PFSK-1 (cell line): Measurements from ENCODE around the gene DCAF15.

Experiments
- FOXP2 ChIP-seq: optimal IDR thresholded peaks from 2 replicates; pipeline ENCODE3; 2011; ENCODE audit warnings: borderline replicate concordance, control low read depth, inconsistent platforms; ENCODE audit not compliant: insufficient read depth; ENCODE audit errors: extremely low read length, extremely low read depth
- POLR2AphosphoS5 ChIP-seq: IDR thresholded peaks from 2 replicates; pipeline ENCODE4 v1.6.1; 2012; ENCODE audit warnings: low read depth, mild to moderate bottlenecking, control low read depth, low read length, moderate library complexity
- SIN3A ChIP-seq: IDR thresholded peaks from 2 replicates; pipeline ENCODE4 v1.6.1; 2012; ENCODE audit warnings: mild to moderate bottlenecking, low read length, moderate library complexity, borderline replicate concordance; ENCODE audit not compliant: insufficient read depth
- TAF1 ChIP-seq: IDR thresholded peaks from 2 replicates; pipeline ENCODE4 v1.6.1; 2012; ENCODE audit warnings: low read length, control low read depth, borderline replicate concordance; ENCODE audit not compliant: insufficient read depth
- TF ChIP-seq, protein P1 (sequence below), 2 experiments: IDR thresholded peaks; 2 replicates each; pipeline versions ENCODE4 v1.6.1 to v1.8.0; 2011 to 2012; ENCODE audit warnings: low read depth in 2 of 2, low read length in 2 of 2, control low read depth in 1 of 2, inconsistent platforms in 1 of 2, mild to moderate bottlenecking in 1 of 2, moderate library complexity in 1 of 2; ENCODE audit not compliant: insufficient read depth in 1 of 2

DCAF15 gene

DNA sequence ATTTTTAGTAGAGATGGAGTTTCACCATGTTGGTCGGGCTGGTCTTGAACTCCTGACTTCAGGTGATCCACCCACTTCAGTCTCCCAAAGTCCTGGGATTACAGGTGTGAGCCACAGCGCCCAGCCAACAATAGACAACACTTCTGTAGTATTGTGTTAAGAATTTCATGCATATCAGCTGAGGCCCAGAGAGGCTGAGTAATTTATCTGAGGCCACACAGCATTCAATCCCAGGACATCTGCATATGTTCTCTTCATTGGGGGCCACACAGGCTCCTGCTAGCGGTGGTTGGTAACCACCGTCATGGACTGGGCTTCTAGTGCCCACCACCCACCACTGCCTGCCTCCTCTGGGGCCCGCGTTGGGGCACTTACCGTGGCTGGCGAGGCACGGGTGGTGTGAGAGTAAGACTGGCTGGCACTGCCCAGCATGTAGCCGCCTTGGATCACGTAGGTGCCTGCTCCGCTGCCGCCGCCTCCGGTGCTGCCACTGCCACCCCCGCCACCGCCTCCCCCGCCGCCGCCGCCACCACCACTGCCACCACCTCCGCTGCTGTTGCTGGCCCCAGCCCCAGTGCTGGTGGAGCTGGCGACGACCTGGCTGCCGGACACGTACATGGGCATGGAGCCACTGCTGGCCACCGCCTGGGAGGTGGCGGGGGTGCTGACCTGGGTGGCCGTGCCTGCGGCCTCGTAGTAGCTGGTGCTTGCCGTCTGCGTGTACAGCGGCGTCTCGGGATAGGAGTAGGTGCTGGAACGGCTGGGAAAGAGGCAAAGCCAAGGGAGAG is 20.3 kb downstream of the DCAF15 start:
- no peak for TF ChIP-seq SIN3A

DNA sequence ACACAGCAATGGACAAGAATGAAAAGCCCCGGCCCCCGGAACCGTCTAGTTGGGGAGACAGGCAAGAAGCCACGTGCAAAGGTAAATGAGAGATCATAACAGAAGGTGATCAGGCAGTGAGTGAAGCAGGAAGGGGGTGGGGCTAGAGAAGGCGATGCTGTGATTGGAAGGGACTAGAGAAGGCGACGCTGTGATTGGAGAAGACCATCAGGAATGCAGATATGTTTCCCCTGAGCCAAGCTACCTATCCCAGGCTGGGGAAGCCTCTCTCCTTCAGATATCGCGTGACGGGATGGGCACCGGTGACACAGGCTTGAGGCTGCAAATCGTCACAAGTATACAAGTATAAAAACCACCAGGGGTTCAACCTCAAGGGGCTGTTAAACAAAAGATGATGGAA is 21.8 kb downstream of the DCAF15 start:
- TF ChIP-seq POLR2AphosphoS5 (no peak), SIN3A (no peak), TAF1 (no peak), FOXP2 (no peak)
- TF ChIP-seq, protein P1, sequence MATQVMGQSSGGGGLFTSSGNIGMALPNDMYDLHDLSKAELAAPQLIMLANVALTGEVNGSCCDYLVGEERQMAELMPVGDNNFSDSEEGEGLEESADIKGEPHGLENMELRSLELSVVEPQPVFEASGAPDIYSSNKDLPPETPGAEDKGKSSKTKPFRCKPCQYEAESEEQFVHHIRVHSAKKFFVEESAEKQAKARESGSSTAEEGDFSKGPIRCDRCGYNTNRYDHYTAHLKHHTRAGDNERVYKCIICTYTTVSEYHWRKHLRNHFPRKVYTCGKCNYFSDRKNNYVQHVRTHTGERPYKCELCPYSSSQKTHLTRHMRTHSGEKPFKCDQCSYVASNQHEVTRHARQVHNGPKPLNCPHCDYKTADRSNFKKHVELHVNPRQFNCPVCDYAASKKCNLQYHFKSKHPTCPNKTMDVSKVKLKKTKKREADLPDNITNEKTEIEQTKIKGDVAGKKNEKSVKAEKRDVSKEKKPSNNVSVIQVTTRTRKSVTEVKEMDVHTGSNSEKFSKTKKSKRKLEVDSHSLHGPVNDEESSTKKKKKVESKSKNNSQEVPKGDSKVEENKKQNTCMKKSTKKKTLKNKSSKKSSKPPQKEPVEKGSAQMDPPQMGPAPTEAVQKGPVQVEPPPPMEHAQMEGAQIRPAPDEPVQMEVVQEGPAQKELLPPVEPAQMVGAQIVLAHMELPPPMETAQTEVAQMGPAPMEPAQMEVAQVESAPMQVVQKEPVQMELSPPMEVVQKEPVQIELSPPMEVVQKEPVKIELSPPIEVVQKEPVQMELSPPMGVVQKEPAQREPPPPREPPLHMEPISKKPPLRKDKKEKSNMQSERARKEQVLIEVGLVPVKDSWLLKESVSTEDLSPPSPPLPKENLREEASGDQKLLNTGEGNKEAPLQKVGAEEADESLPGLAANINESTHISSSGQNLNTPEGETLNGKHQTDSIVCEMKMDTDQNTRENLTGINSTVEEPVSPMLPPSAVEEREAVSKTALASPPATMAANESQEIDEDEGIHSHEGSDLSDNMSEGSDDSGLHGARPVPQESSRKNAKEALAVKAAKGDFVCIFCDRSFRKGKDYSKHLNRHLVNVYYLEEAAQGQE (IDR thresholded peaks at IDR 0.05; ENCODE audit: insufficient read depth in 1 of 2, low read depth in 2 of 2, low read length in 2 of 2): no peak

DNA sequence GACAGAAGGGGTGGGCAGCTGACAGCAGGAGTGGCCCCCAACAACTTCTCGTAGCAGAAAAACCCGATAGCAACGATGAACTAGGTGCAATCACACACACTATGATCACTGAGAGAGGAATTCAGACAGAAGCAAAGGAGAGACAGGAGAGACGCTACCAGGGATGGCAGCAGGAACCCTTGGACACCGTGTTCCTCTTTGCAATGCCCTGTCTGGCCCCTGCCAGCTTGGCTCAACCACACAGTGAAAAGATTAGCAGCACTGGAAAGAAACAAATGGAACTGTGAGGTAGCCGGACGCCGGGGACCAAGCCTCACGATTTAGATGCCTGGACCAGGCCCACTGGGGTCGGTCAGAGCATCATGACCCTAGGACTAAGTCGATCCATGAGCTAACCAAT is 23.6 kb downstream of the DCAF15 start:
- no peak for TF ChIP-seq POLR2AphosphoS5
- TF ChIP-seq FOXP2: no peak
- TF ChIP-seq, protein P1 (IDR thresholded peaks at IDR 0.05; ENCODE audit: insufficient read depth in 1 of 2, low read depth in 2 of 2, low read length in 2 of 2): no peak
- TF ChIP-seq TAF1: no peak
- no peak for TF ChIP-seq SIN3A

DNA sequence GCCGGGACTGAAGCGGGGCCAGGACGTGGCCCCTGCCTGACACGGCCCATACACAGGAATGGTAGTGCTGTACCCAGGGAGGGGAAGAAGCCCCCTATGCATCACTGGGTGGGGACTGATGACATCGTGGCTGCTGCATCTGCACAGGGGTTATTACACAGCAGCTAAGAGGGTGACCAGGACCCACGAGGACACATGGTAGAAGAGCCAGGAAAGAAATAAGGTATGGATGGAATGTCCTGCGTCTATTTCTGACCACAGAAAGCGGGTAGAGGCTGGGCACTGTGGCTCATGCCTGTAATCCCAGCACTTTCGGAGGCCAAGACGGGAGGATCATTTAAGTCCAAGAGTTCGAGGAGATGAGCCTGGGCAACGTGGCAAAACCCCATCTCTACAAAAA is 24.1 kb downstream of the DCAF15 start:
- TF ChIP-seq FOXP2: no peak
- no peak for TF ChIP-seq TAF1
- TF ChIP-seq POLR2AphosphoS5: no peak
- TF ChIP-seq, protein P1 (IDR thresholded peaks at IDR 0.05; ENCODE audit: insufficient read depth in 1 of 2, low read depth in 2 of 2, low read length in 2 of 2): no peak
- no peak for TF ChIP-seq SIN3A

DNA sequence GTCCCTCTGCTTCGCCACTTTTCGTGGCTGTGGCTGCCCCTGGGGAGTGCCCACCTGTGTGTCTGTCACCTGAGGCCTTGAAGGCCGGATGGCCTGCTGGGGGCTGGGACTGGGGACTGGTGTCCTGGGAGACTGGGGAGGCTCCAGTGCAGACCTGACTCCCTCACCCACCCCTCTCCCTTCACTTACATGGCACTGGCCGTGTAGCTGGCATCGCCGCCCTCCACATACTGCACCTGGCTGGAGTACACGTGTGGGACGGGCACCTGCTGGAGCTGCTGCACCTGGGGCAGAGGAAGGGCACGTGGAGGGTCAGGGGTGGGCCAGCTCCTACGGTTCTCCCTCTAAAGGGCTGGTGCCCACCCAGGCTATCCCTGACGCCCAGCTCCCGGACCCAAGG is 25.5 kb downstream of the DCAF15 start:
- TF ChIP-seq TAF1 (no peak), POLR2AphosphoS5 (no peak), FOXP2 (no peak), SIN3A (no peak)
- TF ChIP-seq, protein P1 (IDR thresholded peaks at IDR 0.05; ENCODE audit: insufficient read depth in 1 of 2, low read depth in 2 of 2, low read length in 2 of 2): no peak
